RPMI8226 (cell line): ENCODE results near the gene STX4.

Experiments
- DNase-seq: peaks from one replicate; pipeline ENCODE4 v3.0.0-alpha.2; 2015

The STX4 gene

DNA sequence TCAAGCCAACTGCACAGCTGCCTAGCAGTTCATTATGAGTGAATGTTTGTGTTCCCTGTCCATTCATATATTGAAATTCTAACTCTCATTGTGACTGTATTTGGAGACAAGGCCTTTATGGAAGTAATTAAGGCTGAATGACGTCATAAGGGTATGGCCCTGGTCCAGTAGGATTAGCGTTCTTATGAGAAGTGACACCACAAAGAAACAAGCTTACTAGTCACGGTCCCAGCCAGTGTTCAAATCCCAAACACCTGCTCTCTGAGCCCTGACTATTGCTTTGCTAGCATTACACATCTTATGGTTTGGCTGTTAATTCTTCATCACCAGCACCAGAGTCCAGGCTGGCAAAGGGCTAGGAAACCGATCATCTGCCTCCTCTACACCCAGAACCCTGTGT is 38.5 kb downstream of the STX4 start:
- DNase-seq: no peak

DNA sequence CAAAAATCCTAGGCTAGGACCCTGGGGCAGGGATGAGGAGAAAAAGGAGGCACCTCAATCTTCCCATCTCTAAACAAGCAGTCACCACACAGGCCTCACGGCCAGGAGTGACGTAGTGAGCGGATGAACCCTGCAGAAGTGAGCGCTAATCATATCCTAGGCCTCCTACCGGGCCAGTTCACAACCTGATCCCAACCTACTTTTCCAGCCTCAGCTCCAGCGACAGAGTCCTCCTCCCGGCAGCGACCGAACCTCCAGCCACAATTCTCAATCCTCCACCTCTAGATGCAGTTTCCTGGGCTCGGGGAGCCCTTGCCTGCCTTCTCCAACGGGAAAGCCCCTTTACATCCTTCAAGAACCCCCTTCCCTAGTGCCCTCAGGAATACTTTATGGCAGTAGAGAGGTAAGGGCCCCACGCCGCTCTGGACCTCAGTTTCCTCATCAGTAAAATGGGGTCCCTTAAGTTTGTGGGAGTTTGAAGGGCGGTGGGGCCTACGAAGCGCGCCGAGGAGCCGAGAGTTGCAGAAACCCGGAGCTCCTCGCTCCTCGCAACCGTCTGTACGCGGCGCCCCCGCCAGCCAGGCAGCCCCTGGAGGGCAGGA is 39.3 kb downstream of the STX4 start:
- DNase-seq: peak; percentile 37

DNA sequence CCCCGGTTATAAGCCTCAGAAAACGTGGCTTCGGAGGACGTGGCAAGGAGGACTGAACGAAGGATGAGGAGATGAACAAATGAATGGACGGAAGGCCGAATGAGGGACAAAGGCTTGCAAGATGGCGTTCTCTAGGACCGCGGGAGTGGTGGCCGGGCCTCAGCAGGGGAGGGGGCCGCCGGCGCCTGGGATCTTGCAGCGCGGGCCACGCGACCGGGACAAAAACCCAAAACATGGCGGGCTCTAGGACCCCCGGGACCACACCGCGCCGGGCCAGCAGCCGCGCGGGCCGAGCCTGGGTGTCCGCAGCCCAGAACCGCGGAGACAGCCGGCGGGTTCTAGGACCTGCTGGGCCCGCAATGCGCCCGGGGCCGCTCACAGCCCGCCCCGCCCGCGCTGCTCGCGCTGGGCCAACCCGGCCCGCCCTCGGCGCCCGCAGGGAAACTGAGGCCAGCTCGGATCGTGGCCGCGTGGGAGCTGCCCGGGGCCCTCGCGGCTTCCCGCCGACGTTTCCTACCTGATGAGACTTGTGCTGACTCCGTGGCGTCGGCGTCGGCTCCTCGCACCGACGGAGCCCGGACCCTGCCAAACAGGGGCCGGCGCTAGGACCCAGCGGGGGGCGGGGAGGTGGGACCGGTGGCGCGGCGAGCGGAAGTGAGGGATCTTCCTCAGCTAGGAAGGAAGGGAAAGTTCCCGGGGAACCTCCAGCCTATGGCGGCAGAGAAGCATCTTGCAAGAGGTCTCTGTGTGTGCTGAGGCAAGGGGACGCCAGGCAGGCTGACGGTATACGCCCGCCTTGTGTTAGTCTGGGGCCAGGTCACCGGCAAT is 40.0 kb downstream of the STX4 start:
- DNase-seq: peak; percentile 95

DNA sequence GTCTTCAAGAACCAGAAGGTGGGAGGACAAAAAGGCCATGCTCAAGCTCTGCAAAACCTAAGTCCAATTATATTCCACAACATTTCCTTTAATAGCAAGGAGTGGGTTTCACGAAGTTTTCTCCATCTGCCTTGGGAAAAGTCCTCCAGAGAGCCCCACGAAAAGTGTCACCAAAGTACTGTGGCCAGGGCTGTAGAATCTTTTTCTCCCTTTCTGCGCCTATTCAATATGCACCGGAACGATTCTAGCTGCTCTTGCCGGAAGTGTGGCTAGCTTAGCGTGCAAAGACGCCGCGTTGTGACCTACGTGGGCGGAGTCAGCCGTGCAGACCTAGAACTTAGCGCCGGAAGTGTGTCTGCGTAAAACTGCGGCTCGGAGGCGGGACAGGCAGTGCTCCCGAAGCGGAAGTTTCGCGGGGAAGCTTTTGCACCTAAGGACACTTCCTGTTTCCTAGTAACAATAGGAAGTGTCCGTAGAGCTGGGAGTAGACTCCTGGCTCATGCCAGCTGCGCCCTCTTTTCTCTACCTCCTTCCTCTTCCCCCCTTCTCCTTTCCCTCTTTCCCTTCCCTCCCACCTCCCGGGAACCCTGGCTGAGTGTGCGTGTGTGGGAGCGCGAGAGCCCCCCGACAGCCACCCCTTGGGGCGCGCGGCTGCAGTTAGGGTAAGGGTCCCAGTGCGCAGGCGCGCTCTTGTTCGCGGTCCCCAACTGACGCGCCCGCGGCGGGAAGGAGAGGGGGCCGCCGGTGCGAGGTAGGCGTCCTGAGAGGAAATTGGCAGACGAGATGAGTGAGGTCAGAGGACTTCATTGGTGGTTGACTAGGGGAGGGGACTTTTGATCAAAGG is 40.8 kb downstream of the STX4 start, which contains the start of the genes ZNF646 and ZNF668:
Gene ZNF646 (plus strand): TSS at position 453 of the 844 bp plus-strand sequence. CDS start 1,903 bp downstream, outside the sequence.
Gene ZNF668 (minus strand): TSS at position 271 of the 844 bp plus-strand sequence. CDS start 9,781 bp downstream, outside the sequence.
- DNase-seq: peak; percentile 100

DNA sequence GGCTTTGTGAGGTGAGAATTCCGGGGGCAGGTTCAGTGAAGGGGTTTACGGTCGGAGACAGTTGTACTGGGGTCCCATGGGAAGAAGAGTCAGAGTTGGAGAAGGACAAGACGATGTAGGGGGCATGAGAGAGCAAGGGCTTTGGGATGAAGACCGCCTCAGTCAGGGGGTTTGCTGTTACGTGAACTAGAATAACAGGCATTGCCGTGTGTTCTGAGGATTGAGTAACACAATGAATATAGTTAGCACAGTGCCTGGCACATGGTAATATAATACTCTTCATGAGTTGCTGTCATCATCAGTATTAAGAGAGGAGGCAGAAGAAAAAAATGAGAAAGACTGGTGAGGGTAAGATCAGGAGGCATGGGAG is 41.4 kb downstream of the STX4 start:
- DNase-seq: no peak

DNA sequence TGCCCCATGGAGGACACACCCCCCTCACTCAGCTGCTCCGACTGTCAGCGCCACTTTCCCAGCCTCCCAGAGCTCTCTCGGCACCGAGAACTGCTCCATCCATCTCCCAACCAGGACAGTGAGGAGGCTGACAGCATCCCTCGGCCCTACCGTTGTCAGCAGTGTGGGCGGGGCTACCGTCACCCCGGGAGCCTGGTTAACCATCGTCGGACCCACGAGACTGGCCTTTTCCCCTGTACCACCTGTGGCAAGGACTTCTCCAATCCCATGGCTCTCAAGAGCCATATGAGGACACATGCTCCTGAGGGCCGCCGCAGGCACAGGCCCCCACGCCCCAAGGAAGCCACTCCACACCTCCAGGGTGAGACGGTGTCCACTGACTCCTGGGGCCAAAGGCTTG is 43.0 kb downstream of the STX4 start:
- DNase-seq: no peak

DNA sequence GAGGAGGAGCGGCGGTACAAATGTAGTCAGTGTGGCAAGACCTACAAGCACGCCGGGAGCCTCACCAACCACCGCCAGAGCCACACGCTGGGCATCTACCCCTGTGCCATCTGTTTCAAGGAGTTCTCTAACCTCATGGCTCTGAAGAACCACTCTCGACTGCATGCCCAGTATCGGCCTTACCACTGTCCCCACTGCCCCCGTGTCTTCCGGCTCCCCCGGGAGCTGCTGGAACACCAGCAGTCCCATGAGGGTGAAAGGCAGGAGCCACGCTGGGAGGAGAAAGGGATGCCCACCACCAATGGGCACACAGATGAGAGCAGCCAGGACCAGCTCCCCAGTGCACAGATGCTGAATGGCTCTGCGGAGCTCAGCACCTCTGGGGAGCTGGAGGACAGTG is 43.7 kb downstream of the STX4 start:
- DNase-seq: no peak

DNA sequence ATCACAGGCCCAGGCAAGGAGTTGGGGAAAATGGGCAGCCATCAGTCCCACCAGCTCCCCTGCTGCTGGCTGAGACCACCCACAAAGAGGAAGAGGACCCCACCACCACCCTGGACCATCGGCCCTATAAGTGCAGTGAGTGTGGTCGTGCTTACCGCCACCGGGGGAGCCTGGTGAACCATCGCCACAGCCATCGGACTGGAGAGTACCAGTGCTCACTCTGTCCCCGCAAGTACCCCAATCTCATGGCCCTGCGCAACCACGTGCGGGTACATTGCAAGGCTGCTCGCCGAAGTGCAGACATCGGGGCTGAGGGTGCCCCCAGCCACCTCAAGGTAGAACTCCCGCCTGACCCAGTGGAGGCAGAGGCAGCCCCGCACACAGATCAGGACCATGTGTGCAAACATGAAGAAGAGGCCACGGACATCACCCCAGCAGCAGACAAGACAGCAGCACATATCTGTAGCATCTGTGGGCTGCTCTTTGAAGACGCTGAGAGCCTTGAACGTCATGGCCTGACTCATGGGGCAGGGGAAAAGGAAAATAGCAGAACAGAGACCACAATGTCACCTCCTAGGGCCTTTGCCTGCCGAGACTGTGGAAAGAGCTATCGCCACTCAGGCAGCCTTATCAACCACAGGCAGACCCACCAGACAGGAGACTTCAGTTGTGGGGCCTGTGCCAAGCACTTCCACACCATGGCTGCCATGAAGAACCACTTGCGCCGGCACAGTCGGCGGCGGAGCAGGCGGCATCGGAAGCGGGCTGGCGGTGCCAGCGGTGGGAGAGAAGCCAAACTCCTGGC is 44.4 kb downstream of the STX4 start:
- no peak for DNase-seq

DNA sequence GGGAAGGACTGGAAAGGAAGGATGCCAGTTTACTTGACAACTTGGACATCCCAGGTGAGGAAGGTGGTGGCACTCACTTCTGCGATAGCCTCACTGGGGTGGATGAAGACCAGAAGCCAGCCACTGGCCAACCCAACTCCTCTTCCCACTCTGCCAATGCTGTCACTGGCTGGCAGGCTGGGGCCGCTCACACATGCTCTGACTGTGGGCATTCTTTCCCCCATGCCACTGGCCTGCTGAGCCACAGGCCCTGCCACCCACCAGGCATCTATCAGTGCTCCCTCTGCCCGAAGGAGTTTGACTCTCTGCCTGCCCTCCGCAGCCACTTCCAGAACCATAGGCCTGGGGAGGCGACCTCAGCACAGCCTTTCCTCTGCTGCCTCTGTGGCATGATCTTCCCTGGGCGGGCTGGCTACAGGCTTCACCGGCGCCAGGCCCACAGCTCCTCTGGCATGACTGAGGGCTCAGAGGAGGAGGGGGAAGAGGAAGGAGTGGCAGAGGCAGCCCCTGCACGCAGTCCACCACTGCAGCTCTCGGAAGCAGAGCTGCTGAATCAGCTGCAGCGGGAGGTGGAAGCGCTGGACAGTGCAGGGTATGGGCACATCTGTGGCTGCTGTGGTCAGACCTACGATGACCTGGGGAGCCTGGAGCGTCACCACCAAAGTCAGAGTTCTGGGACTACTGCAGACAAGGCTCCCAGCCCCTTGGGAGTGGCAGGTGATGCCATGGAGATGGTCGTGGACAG is 45.4 kb downstream of the STX4 start:
- no peak for DNase-seq

DNA sequence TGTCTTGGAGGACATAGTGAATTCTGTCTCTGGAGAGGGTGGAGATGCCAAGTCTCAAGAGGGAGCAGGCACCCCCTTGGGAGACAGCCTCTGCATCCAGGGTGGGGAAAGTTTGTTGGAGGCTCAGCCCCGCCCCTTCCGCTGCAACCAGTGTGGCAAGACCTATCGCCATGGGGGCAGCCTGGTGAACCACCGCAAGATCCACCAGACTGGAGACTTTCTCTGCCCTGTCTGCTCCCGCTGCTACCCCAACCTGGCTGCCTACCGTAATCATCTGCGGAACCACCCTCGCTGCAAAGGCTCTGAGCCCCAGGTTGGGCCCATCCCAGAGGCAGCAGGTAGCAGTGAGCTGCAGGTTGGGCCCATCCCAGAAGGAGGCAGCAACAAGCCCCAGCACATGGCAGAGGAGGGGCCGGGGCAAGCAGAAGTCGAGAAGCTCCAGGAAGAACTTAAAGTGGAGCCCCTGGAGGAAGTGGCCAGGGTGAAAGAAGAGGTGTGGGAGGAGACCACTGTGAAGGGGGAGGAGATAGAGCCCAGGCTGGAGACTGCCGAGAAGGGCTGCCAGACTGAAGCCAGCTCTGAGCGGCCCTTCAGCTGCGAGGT is 46.1 kb downstream of the STX4 start:
- no peak for DNase-seq

DNA sequence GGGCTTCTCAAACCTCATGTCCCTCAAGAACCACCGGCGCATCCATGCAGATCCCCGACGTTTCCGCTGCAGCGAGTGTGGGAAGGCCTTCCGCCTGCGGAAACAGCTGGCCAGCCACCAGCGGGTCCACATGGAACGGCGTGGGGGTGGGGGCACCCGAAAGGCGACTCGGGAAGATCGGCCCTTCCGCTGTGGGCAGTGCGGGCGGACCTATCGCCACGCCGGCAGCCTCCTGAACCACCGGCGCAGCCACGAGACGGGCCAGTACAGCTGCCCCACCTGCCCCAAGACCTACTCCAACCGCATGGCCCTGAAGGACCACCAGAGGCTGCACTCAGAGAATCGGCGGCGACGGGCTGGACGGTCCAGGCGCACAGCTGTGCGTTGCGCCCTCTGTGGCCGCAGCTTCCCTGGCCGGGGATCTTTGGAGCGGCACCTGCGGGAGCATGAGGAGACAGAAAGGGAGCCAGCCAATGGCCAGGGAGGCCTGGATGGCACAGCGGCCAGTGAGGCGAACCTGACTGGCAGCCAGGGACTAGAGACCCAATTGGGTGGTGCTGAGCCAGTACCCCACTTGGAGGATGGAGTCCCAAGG is 46.8 kb downstream of the STX4 start:
- DNase-seq: no peak

DNA sequence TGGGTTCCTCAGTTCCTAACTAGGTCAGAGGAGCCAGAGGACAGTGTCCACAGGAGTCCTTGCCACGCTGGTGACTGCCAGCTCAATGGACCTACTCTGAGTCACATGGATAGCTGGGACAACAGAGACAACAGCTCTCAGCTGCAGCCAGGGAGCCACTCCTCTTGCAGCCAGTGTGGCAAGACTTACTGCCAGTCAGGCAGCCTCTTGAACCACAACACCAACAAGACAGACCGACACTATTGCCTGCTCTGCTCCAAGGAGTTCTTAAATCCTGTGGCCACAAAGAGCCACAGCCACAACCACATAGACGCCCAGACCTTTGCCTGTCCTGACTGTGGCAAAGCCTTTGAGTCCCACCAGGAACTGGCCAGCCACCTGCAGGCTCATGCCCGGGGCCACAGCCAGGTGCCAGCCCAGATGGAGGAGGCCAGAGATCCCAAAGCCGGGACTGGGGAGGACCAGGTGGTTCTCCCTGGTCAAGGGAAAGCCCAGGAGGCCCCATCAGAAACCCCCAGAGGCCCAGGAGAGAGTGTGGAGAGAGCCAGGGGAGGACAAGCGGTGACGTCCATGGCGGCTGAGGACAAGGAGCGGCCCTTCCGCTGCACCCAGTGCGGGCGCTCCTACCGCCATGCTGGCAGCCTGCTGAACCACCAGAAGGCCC is 47.5 kb downstream of the STX4 start:
- DNase-seq: no peak

DNA sequence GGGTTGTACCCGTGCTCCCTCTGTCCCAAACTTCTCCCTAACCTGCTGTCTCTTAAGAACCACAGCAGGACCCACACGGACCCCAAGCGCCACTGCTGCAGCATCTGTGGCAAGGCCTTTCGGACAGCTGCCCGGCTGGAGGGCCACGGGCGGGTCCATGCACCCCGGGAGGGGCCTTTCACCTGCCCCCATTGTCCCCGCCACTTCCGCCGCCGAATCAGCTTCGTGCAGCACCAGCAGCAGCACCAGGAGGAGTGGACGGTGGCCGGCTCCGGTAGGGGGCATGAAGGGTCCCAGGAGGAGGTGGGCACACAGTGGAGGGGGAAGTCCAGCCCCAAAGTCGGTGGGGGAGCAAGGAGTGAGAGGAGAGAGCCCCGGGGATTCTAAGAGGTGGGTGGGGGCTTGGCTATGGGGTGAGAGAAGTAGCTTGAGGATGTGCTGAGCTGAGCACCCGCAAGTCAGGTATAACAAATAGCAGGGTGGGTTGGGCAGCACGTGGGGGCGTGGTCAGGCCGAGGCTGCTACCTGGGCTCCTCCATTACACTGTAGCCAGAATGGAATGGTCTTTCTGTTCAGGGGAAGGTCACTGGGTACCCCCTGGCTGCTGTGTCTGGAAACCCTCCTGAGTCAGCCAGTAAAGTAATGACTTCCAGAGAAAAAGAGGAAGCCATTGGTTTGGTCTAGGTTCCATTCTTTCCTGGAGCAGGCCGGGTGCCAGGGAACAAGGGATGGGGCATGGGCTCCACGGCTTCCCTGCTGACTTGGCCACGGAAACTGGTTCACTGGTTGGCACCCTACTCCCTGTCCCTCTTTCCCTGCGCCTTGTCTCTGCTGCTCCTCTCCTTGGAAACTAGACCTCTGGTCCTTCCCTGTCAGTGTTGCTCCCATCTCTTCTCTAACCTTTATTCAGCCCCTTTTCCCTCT is 48.3 kb downstream of the STX4 start:
- DNase-seq: no peak

DNA sequence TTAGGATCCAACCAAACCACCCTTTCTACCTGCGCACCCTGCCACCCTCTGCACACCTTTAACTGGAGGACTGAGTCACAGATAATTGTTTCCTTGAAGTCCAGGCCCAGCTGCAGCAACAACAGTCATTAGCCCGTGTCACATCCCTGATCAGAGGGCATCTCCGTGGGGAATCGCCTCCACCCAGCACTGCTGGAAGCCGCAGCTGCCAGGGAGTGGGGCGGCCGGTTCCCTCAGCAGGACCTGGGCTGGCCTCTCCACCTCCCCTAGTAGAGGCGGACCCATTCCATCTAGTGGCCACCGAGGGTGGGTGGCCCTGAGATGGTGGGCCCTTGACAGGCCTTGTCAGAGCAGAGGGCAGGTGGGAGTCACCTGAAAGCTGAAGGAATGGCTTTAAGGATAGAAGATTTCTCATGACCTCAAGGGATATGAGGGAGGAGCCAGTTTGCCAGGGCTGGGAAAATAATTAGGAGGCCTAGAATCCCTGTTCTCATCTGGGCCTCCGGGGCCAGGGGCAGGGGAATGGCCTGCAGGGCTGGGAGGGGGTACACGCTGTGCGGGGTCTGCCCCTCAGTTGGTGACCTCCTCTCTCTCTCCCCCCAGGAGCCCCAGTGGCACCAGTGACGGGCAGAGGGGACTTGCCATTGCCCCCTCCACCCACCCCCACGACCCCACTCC is 49.1 kb downstream of the STX4 start:
- DNase-seq: no peak

DNA sequence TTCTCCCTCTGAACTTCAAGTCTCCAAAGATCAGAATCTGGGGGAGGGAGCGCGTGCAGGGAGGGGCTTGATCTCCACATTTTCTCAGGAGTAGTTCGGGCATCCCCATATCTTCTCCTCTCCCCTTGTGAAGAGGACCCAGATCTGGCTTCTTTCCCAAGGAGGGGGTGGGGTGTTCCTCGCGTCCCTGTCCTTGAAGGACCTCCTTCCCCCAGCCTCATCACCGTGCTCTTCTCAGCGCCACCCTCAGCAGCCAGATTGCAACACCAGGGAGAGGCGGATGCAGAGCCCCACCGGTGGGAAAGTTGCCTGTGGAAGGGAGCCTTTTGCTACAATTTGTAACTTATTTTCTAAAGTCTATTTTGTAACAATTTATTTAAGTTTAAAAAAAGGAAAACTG is 49.7 kb downstream of the STX4 start:
- DNase-seq: no peak

DNA sequence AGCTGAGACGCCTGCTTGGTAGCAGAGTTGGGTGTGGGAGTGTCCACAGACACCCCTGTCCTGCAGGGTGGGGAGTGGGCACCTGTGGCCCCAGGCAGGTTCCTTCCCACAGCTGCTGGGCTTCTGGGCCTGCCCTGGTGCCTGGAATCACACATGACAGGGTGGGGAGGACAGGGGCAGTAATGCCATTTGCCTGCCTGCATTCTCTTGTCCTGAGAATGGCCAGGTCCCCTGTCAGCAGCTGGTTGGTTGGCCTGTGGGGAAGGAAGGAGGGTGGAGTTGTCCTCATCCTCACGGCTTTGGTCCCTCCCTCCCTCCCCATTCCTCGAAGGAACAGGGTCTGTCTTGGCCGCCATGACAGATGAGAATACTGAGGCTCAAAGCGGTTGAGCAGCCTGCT is 50.2 kb downstream of the STX4 start:
- no peak for DNase-seq

DNA sequence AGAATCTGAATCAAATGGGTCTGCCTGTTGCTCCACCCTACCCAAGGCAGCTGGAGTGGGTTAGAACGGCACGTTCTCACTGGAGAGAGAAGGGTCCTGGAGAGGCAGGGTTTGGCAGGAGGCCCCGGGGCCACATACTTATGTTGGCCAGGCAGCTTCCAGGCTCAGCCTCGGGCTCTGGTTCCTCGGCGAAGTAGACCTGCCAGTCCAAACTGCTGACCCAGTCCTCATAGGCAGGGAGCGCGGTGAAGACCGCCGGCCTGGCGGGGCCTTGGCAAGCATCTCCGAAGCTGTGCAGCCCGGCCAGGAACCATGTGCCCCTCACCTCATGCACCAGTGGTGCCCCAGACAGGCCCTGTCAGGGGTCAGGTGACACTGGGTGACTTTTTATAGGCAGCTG is 50.6 kb downstream of the STX4 start:
- no peak for DNase-seq

DNA sequence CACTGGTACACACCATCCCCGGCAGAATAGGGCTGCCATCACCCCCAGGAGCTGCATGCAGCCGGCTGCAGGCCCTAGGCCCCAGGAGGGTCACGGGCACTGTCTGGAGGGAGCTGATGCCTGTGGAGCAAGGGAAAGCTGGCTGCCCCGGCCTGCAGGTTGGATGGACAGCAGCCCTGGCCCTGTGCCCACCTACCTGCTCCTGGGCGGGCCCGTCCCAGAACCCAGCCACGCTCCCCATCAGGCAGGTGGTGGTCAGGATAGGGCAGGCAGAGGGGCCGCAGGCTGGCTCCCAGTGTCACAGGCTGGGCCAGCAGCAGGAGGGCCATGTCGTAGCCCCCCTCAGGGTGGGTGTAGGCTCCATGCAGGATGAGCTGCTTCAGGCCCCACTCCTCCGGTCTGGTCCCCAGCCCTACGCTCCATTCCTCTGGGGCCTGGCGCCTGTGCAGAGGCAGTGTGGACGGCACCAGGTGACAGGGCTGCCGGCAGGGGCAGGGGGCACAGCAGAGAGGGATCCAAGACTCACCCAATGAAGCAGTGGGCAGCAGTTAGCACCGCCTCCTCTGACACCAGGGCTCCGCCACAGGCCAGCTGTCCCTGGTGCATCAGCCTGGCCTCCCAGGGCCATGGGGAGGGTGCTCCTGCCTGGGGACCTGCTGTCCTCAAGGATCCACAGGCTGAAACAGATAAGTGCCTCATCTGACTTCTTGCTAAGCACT is 51.4 kb downstream of the STX4 start:
- DNase-seq: no peak
